Activated B cell treated with CpG ODN at 0.5 μM for 24 hours (primary cell): ENCODE measurements around the gene RPS6KB2. TPM values are rescaled to one million over a fixed set of nuclear protein-coding genes. Genes with fewer than 3 reads are reported as not detected.
"Not testable (repeated sequence)": the region's sequence is repeated elsewhere in the genome, so short reads cannot be mapped to it uniquely, and the experiment has no call there.

Experiments used
- ATAC-seq: fragments of 200-7000 bp; cut with Tn5 transposase; one replicate; pipeline ENCODE4 v1.10.0; 2021; ENCODE audit warnings: low read depth, mild to moderate bottlenecking, moderate library complexity
- CTCF ChIA-PET: fragments of 350-600 bp; sonication (Branson Sonifier 250); formaldehyde crosslinking; loops from one replicate; lab custom pipeline; 2021; ENCODE audit warnings: antibody characterized with exemption; lab: Charles Lee
- POLR2A ChIA-PET: fragments of 350-600 bp; sonication (Branson Sonifier 250); formaldehyde crosslinking; loops from one replicate; lab custom pipeline; 2021; ENCODE audit warnings: antibody characterized with exemption; lab: Charles Lee
- DNase-seq: peaks from one replicate; pipeline ENCODE4 v3.0.0; 2022
- H3K27ac Mint-ChIP-seq: one replicate; pipeline ENCODE4 v1.8.0; 2020; ENCODE audit warnings: mixed read lengths
- H3K27me3 Mint-ChIP-seq: one replicate; pipeline ENCODE4 v1.8.0; 2021; ENCODE audit warnings: mixed read lengths
- H3K36me3 Mint-ChIP-seq: one replicate; pipeline ENCODE4 v1.8.0; 2021; ENCODE audit warnings: low read depth, mixed read lengths
- H3K4me1 Mint-ChIP-seq: one replicate; pipeline ENCODE4 v1.8.0; 2021; ENCODE audit warnings: mixed read lengths
- H3K4me3 Mint-ChIP-seq: one replicate; pipeline ENCODE4 v1.8.0; 2020; ENCODE audit warnings: mild to moderate bottlenecking, mixed read lengths
- H3K9me3 Mint-ChIP-seq: one replicate; pipeline ENCODE4 v1.8.0; 2020; ENCODE audit warnings: mixed read lengths
- CTCF ChIP-seq: fragments of 200-600 bp; IDR thresholded peaks from one replicate; pipeline ENCODE4 v1.8.0; 2022; ENCODE audit warnings: antibody characterized with exemption, mild to moderate bottlenecking
- intact Hi-C: fragments of 100-400 bp; cut with micrococcal nuclease; formaldehyde crosslinking; loops from one replicate; pipeline ENCODE4 v1.15.1; 2024
- total RNA-seq: library from RNA; stranded (reverse); gene quantifications from 2 replicates; pipeline ENCODE4 v1.2.3, GENCODE V29; 2022

Gene RPS6KB2
- total RNA-seq, 1 donor from 2014 or later, result 74.5 TPM

DNA sequence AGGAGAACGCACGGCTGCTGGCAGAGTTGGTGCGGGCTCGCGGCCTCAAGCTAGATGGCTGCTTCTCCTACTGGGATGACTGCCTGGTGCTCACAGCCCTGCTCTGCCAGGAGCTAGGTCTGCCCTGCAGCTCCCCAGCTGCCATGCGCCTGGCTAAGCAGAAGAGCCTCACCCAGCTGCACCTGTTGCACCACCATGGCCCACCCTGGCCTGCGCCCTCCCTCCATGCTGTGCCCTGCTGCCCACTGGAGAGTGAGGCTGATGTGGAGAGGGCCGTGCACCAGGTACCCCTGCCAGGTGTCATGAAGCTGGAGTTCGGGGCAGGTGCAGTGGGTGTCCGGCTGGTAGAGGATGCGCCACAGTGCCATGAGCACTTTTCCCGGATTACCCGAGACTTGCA is 4.8 kb upstream of the RPS6KB2 start:
- no peak for TF ChIP-seq CTCF
- H3K27ac Mint-ChIP-seq, result no peak overlapping the region
- ChIA-PET CTCF (interaction anchor here (1.1 to 1.3 kb wide), 2 partner anchors 13 to 22 kb away, joined by 3 read pairs; partner anchors contain the start of gene PPP1CA), POLR2A (interaction anchor here (0.6 to 13.9 kb wide), 6 partner anchors 12 to 45 kb away, joined by 3 to 404 read pairs (median 6); partner anchors contain the start of genes PPP1CA, PTPRCAP and TBC1D10C)
- no peak overlapping the region for H3K4me3 Mint-ChIP-seq
- ATAC-seq, result no peak
- no peaks in the 10 kb centered on the region for H3K9me3 Mint-ChIP-seq
- no peak for DNase-seq
- H3K36me3 Mint-ChIP-seq, result peaks cover 3% of the 10 kb centered on the region
- peaks cover 38% of the 10 kb centered on the region for H3K4me1 Mint-ChIP-seq
- H3K27me3 Mint-ChIP-seq, result no peaks in the 10 kb centered on the region
- intact Hi-C loops, result no loop called here

- H3K27ac Mint-ChIP-seq, result no peak overlapping the region
- DNase-seq, result no peak
- intact Hi-C loops, result no loop called here
- H3K36me3 Mint-ChIP-seq, result peaks cover 7% of the 10 kb centered on the region
- H3K4me1 Mint-ChIP-seq, result peaks cover 36% of the 10 kb centered on the region
- ATAC-seq, result no peak
- no peaks in the 10 kb centered on the region for H3K27me3 Mint-ChIP-seq
- TF ChIP-seq CTCF, result no peak
- H3K9me3 Mint-ChIP-seq, result no peaks in the 10 kb centered on the region
- ChIA-PET POLR2A (interaction anchor here (0.6 to 18.3 kb wide), 8 partner anchors 9 to 44 kb away, joined by 3 to 693 read pairs (median 6); partner anchors contain the start of genes PPP1CA, PTPRCAP, RAD9A and TBC1D10C), CTCF (interaction anchor here (1.1 to 1.3 kb wide), 2 partner anchors 12 to 23 kb away, joined by 3 read pairs; partner anchors contain the start of gene PPP1CA)
- H3K4me3 Mint-ChIP-seq, result no peak overlapping the region
These were observed 4.2 kb upstream of the RPS6KB2 start for GRCh38 chr11:67423891-67424613.

GRCh38 chr11:67427364-67427859 is 882 bp upstream of the RPS6KB2 start:
- intact Hi-C loops, result not testable (repeated sequence)

DNA sequence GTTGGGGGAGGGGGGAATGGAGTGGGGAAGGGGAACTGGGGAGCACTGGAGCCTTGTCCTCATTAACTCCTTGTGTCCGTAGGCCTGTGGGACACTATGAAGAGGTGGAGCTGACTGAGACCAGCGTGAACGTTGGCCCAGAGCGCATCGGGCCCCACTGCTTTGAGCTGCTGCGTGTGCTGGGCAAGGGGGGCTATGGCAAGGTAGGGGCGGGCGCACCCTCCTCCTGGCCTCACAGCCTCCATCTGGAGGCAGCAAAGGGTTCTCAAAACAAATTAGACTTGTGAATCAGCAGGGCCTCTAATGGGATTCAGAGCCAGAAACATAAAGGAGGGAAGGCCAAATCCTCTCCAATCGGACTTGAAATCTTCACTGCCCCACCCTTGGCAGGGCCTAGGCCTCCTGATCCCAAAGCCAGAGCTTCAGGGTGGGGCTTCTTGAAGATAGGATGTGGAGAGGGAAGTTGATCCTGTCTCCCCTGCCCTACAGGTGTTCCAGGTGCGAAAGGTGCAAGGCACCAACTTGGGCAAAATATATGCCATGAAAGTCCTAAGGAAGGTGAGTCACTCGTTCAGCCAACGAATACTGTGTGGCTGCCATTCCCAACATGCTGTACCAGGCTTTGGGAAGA is 859 bp downstream of the RPS6KB2 start:
- ChIA-PET CTCF (no interaction called here), POLR2A (interaction anchor here (0.9 to 26.0 kb wide), 11 partner anchors 8 to 76 kb away, joined by 3 to 1417 read pairs (median 5); partner anchors contain the start of genes AIP, CABP4, CARNS1 and CORO1B)
- no peaks in the 10 kb centered on the region for H3K9me3 Mint-ChIP-seq
- no peaks in the 10 kb centered on the region for H3K27me3 Mint-ChIP-seq
- no peak for ATAC-seq
- peaks cover 41% of the 10 kb centered on the region for H3K36me3 Mint-ChIP-seq
- intact Hi-C loops, result loop anchor here (2.0 kb wide), 3 partner anchors 14 to 76 kb away; partner anchors contain the start of genes AIP, CORO1B and POLD4
- peak overlapping the region; percentile 93 for H3K27ac Mint-ChIP-seq
- no peak for TF ChIP-seq CTCF
- H3K4me1 Mint-ChIP-seq, result peaks cover 50% of the 10 kb centered on the region
- H3K4me3 Mint-ChIP-seq, result peak overlapping the region; percentile 98
- no peak for DNase-seq

More at GRCh38 chr11:67427364-67427859, 882 bp upstream of the RPS6KB2 start:
- peak overlapping the region; percentile 93 for H3K27ac Mint-ChIP-seq
- H3K36me3 Mint-ChIP-seq, result peaks cover 27% of the 10 kb centered on the region
- H3K27me3 Mint-ChIP-seq, H3K9me3 Mint-ChIP-seq, ATAC-seq, DNase-seq: not testable (repeated sequence)
- H3K4me1 Mint-ChIP-seq, result peaks cover 37% of the 10 kb centered on the region
- ChIA-PET CTCF (interaction anchor here (1.2 kb wide), 1 partner anchor 26 kb away, joined by 4 read pairs; the partner anchor contains the start of gene PPP1CA), POLR2A (interaction anchor here (0.6 to 26.0 kb wide), 7 partner anchors 10 to 82 kb away, joined by 3 to 1417 read pairs (median 51); partner anchors contain the start of genes CABP4, CARNS1, CORO1B and GPR152)
- H3K4me3 Mint-ChIP-seq, result peak overlapping the region; percentile 98

- Mint-ChIP-seq H3K4me3 (peak overlapping the region; percentile 28), H3K27ac (no peak overlapping the region), H3K9me3 (no peaks in the 10 kb centered on the region)
These were observed 1.4 kb downstream of the RPS6KB2 start for GRCh38 chr11:67429722-67430121.

More at GRCh38 chr11:67429722-67430121, 1.4 kb downstream of the RPS6KB2 start:
- no peaks in the 10 kb centered on the region for H3K27me3 Mint-ChIP-seq
- CTCF ChIA-PET, result no interaction called here
- peaks cover 53% of the 10 kb centered on the region for H3K4me1 Mint-ChIP-seq
- intact Hi-C loops, result loop anchor here (2.0 kb wide), 3 partner anchors 13 to 77 kb away; partner anchors contain the start of genes AIP, CORO1B and POLD4
- ATAC-seq, result no peak
- DNase-seq, result no peak
- POLR2A ChIA-PET, result interaction anchor here (0.6 to 26.0 kb wide), 6 partner anchors 13 to 201 kb away, joined by 3 to 1417 read pairs (median 191); partner anchors contain the start of genes CABP4, CARNS1, CORO1B and GPR152
- no peak for TF ChIP-seq CTCF
- peaks cover 45% of the 10 kb centered on the region for H3K36me3 Mint-ChIP-seq
